ENCODE results near the gene HDX. TPM values are rescaled to one million over a fixed set of nuclear protein-coding genes. Genes with fewer than 3 reads are reported as not detected.
"Not testable (repeated sequence)": the region's sequence is repeated elsewhere in the genome, so short reads cannot be mapped to it uniquely, and the experiment has no call there.

HDX gene
- total and polyA plus RNA-seq, 4 donors: 0.25 to 17.1 (median 6.8) TPM

GRCh38 chrX:84318661-84319060 is 183.6 kb downstream of the HDX start:
- H3K27ac ChIP-seq (ENCODE audit: low read depth in 1 of 2, low read length in 2 of 2): no peak overlapping the region
- DNase-seq: no peak
- peaks cover 0 to 2% of the 10 kb centered on the region in 2 donors for H3K4me1 ChIP-seq (ENCODE audit: control insufficient read depth in 1 of 2, insufficient read depth in 2 of 2, low read length in 2 of 2)
- H3K27me3 ChIP-seq (ENCODE audit: control insufficient read depth in 1 of 2, insufficient read depth in 2 of 2, low read length in 1 of 2): no peaks in the 10 kb centered on the region
- 11 to 25% methylated on average over 1 of the region's 1 CpG for WGBS, 2 donors
- intact Hi-C loops (cut with DNase I): no loop called here
- no peaks in the 10 kb centered on the region for H3K36me3 ChIP-seq (ENCODE audit: control insufficient read depth in 1 of 2, insufficient read depth in 2 of 2, low read length in 1 of 2)
- no peak for ATAC-seq (ENCODE audit: low FRiP score)
- H3K9me3 ChIP-seq (ENCODE audit: control insufficient read depth, low read length): no peaks in the 10 kb centered on the region
- H3K4me3 ChIP-seq (ENCODE audit: low read length in 2 of 2): no peak overlapping the region

- H3K36me3 ChIP-seq (ENCODE audit: control insufficient read depth in 1 of 2, insufficient read depth in 2 of 2, low read length in 1 of 2); H3K9me3 ChIP-seq (ENCODE audit: control insufficient read depth, low read length); H3K4me3 ChIP-seq (ENCODE audit: low read length in 2 of 2); H3K4me1 ChIP-seq (ENCODE audit: control insufficient read depth in 1 of 2, insufficient read depth in 2 of 2, low read length in 2 of 2); intact Hi-C loops (cut with DNase I); H3K27me3 ChIP-seq (ENCODE audit: control insufficient read depth in 1 of 2, insufficient read depth in 2 of 2, low read length in 1 of 2); DNase-seq; H3K27ac ChIP-seq (ENCODE audit: low read depth in 1 of 2, low read length in 2 of 2); ATAC-seq (ENCODE audit: low FRiP score): not testable (repeated sequence)
These were observed 186.3 kb downstream of the HDX start for GRCh38 chrX:84315946-84316345.

Measured in aorta (tissue), 5 donors.